ENCODE results near the gene DACT2.
"Not testable (repeated sequence)": the region's sequence is repeated elsewhere in the genome, so short reads cannot be mapped to it uniquely, and the experiment has no call there.

DACT2 gene

GRCh38 chr6:168286116-168286515 is 33.5 kb downstream of the DACT2 start:
- Histone ChIP-seq H3K4me2 (no peak overlapping the region), H3K9me3 (replicated peaks in 1 of 11) (0 out of 22 replicates have a peak, but pooled peaks cover 0 to 6% (median 0%) of the 10 kb centered on the region in 11 experiments), H3K27ac (no peak overlapping the region), H3K27me3 (peaks cover 0 to 5% (median 0%) of the 10 kb centered on the region in 11 experiments; a peak in 5 of 22 replicates), H3K9ac (no peak overlapping the region), H3K4me1 (peaks cover 0 to under 1% (median 0%) of the 10 kb centered on the region in 10 experiments; a peak in 1 of 20 replicates), H3K4me3 (no peak overlapping the region), H3K36me3 (no peaks in the 10 kb centered on the region), H4K20me1 (no peaks in the 10 kb centered on the region)
- TF ChIP-seq Cebpa-rat (IDR thresholded peaks at IDR 0.05): no peak

GRCh38 chr6:168285456-168285855 is 34.1 kb downstream of the DACT2 start:
- Histone ChIP-seq H3K36me3 (no peaks in the 10 kb centered on the region), H3K4me3 (no peak overlapping the region), H3K9me3 (replicated peaks in 1 of 11) (0 out of 22 replicates have a peak, but pooled peaks cover 0 to 6% (median 0%) of the 10 kb centered on the region in 11 experiments), H3K4me2 (no peak overlapping the region), H3K27ac (no peak overlapping the region), H3K27me3 (peaks cover 0 to 7% (median 0%) of the 10 kb centered on the region in 11 experiments; a peak in 5 of 22 replicates), H3K4me1 (peaks cover 0 to 7% (median 6%) of the 10 kb centered on the region in 10 experiments; a peak in 13 of 20 replicates), H3K9ac (no peak overlapping the region), H4K20me1 (no peaks in the 10 kb centered on the region)
- TF ChIP-seq Cebpa-rat (IDR thresholded peaks at IDR 0.05): no peak

GRCh38 chr6:168284187-168284586 is 35.4 kb downstream of the DACT2 start:
- no peak overlapping the region for H3K9ac ChIP-seq
- no peak overlapping the region for H3K27ac ChIP-seq
- 0 out of 22 replicates have a peak, but pooled peaks cover 0 to 2% (median 0%) of the 10 kb centered on the region in 11 experiments for H3K9me3 ChIP-seq (replicated peaks in 1 of 11)
- H3K4me3 ChIP-seq: no peak overlapping the region
- no peaks in the 10 kb centered on the region for H3K36me3 ChIP-seq
- no peak overlapping the region for H3K4me2 ChIP-seq
- TF ChIP-seq Cebpa-rat (IDR thresholded peaks at IDR 0.05): no peak
- H3K4me1 ChIP-seq: peaks cover 3 to 19% (median 18%) of the 10 kb centered on the region in 10 experiments
- H4K20me1 ChIP-seq: no peaks in the 10 kb centered on the region
- H3K27me3 ChIP-seq: peaks cover 0 to 19% (median 4%) of the 10 kb centered on the region in 11 experiments; a peak in 8 of 22 replicates

GRCh38 chr6:168283686-168284025 is 35.9 kb downstream of the DACT2 start:
- H3K4me2 ChIP-seq: no peak overlapping the region
- TF ChIP-seq Cebpa-rat (IDR thresholded peaks at IDR 0.05): no peak
- H3K27me3 ChIP-seq: peaks cover 0 to 25% (median 4%) of the 10 kb centered on the region in 11 experiments; a peak in 8 of 22 replicates
- H4K20me1 ChIP-seq: peaks cover 0 to 3% (median 0%) of the 10 kb centered on the region in 11 experiments; a peak in 1 of 22 replicates
- no peak overlapping the region for H3K27ac ChIP-seq
- H3K36me3 ChIP-seq: no peaks in the 10 kb centered on the region
- H3K9me3 ChIP-seq (replicated peaks in 1 of 11): no peaks in the 10 kb centered on the region
- peaks cover 8 to 25% (median 23%) of the 10 kb centered on the region in 10 experiments for H3K4me1 ChIP-seq
- H3K9ac ChIP-seq: no peak overlapping the region
- no peak overlapping the region for H3K4me3 ChIP-seq

- H3K9ac ChIP-seq: no peak overlapping the region
- H3K4me1 ChIP-seq: peaks cover 8 to 30% (median 27%) of the 10 kb centered on the region in 10 experiments
- H3K4me3 ChIP-seq: no peak overlapping the region
- peaks cover 0 to 28% (median 4%) of the 10 kb centered on the region in 11 experiments; a peak in 8 of 22 replicates for H3K27me3 ChIP-seq
- H3K9me3 ChIP-seq (replicated peaks in 1 of 11): no peaks in the 10 kb centered on the region
- H3K27ac ChIP-seq: no peak overlapping the region
- H3K36me3 ChIP-seq: no peaks in the 10 kb centered on the region
- no peak overlapping the region for H3K4me2 ChIP-seq
- no peak for TF ChIP-seq Cebpa-rat (IDR thresholded peaks at IDR 0.05)
- peaks cover 0 to 8% (median 0%) of the 10 kb centered on the region in 11 experiments; a peak in 1 of 22 replicates for H4K20me1 ChIP-seq
Observed at GRCh38 chr6:168282985-168283685, 36.4 kb downstream of the DACT2 start.

DNA sequence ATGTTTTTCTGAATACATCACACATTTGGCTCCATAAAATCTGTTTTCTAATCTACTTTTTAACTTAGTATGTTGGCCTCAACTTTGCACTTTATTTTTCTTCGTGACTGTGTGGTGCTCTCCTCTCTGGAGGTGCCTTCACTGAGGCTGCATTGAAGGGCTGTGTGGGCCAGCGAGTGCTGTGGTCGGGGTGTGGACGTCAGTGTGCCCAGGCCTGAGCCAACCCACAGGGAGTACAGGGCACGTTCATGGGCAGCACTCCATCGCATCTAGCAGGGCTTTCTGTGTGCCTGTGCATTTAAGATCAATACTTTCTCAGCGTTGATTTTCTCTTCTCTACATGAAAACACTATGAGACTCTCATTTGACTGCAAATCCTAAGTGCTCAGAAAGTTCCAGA is 37.8 kb downstream of the DACT2 start:
- Histone ChIP-seq H3K9ac (no peak overlapping the region), H3K4me3 (no peak overlapping the region), H3K27ac (no peak overlapping the region), H3K4me1 (peaks cover 16 to 40% (median 38%) of the 10 kb centered on the region in 10 experiments), H3K36me3 (no peaks in the 10 kb centered on the region), H4K20me1 (peaks cover 0 to 9% (median 0%) of the 10 kb centered on the region in 11 experiments; a peak in 2 of 22 replicates), H3K9me3 (replicated peaks in 1 of 11) (no peaks in the 10 kb centered on the region), H3K4me2 (no peak overlapping the region), H3K27me3 (peaks cover 0 to 35% (median 0%) of the 10 kb centered on the region in 11 experiments; a peak in 6 of 22 replicates)
- no peak for TF ChIP-seq Cebpa-rat (IDR thresholded peaks at IDR 0.05)

DNA sequence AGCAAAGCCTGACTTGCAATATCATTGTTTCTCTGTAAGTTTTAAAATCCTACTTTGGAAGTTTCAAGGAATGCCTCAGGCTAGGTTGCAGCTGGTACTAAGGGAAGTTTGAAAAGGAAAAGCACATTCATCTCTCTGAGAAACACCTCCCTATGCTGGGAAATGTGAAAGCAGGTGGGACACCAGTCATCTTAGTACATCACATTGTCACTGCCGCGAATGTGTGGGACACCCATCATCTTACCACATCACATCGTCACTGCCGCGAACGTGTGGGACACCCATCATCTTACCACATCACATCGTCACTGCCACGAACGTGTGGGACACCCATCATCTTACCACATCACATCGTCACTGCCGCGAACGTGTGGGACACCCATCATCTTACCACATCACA is 38.3 kb downstream of the DACT2 start:
- H3K36me3 ChIP-seq; H3K27ac ChIP-seq; H3K9ac ChIP-seq; H3K4me3 ChIP-seq; H4K20me1 ChIP-seq; H3K9me3 ChIP-seq (replicated peaks in 1 of 11): not testable (repeated sequence)
- Histone ChIP-seq H3K27me3 (peaks cover 0 to 39% (median 0%) of the 10 kb centered on the region in 11 experiments; a peak in 6 of 22 replicates), H3K4me2 (peak overlapping the region in 5 of 11 experiments; percentile 70 to 84 (median 75); a peak in 3 of 22 replicates), H3K4me1 (peaks cover 21 to 45% (median 43%) of the 10 kb centered on the region in 10 experiments)

DNA sequence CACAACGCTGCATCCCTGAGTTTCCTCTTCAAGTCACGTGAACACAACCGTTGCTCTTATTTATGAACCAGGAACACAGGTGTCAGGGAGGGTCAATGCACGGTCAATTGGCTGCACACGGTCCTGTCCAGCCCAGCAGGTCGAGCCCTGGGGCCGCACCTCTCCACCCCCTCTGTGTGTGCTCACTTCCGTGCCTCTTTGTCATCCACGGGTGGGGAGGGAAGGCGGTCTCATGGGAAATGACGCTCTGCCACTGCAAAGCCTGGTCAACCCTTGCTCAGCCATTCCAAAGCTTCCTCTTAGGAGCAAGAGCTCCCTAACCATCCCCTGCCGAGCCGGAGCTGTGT is 38.7 kb downstream of the DACT2 start:
- Histone ChIP-seq H3K4me3 (no peak overlapping the region), H3K4me2 (peak overlapping the region in 9 of 11 experiments; percentile 6 to 84 (median 75); a peak in 15 of 22 replicates), H3K9me3 (replicated peaks in 1 of 11) (no peaks in the 10 kb centered on the region), H3K27ac (no peak overlapping the region), H4K20me1 (peaks cover 0 to 9% (median 0%) of the 10 kb centered on the region in 11 experiments; a peak in 3 of 22 replicates), H3K4me1 (peaks cover 25 to 49% (median 47%) of the 10 kb centered on the region in 10 experiments), H3K27me3 (peaks cover 0 to 43% (median 0%) of the 10 kb centered on the region in 11 experiments; a peak in 5 of 22 replicates), H3K36me3 (no peaks in the 10 kb centered on the region), H3K9ac (no peak overlapping the region)
- no peak for TF ChIP-seq Cebpa-rat (IDR thresholded peaks at IDR 0.05)

DNA sequence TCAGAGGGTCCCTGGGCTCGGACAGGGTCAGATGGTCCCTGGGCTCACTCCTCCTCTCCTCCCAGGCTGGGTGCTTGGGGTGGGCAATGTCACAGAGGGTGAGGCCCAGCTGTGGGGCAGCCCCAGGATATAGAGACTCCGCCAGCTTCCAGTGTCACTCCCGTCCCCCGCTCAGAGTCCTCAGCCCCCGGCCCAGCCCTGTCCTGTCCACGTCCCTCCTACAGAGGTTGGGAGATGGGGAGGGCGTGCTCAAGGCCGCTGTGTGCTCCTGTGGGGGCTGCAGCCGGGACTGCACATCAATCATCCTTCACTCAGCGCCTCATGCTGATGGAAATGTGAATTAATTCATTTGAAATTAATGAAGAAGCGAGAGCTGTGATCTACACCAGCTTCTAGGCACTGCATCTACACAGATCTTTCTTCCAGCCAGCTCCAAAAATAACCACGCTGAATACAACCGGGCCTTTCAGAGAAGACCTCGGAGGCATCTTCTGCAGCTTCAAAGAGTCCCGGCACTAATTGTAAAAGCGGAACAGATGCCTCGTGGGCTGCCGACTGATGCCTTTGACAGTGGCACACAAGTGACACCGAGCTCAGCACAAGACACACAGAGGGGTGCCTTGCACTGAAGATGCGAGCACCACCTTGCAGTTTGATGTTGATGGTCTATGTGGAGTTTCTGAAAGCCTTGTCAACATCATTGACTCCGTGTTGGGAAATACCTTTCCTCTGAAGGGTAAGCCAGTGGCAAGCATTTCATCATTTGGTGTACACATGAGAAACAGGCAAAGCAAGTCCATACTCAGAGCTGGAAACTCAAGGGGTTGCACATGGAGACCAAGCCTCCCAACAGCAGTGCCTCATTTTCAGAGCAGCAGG is 39.3 kb downstream of the DACT2 start:
- no peak overlapping the region for H3K4me3 ChIP-seq
- no peaks in the 10 kb centered on the region for H3K9me3 ChIP-seq (replicated peaks in 1 of 11)
- no peak overlapping the region for H3K27ac ChIP-seq
- peaks cover 0 to 9% (median 0%) of the 10 kb centered on the region in 11 experiments; a peak in 3 of 22 replicates for H4K20me1 ChIP-seq
- H3K36me3 ChIP-seq: no peaks in the 10 kb centered on the region
- peak overlapping the region in 9 of 11 experiments; percentile 64 to 84 (median 75); a peak in 16 of 22 replicates for H3K4me2 ChIP-seq
- H3K9ac ChIP-seq: no peak overlapping the region
- H3K4me1 ChIP-seq: peaks cover 25 to 55% (median 53%) of the 10 kb centered on the region in 10 experiments
- peaks cover 0 to 49% (median 0%) of the 10 kb centered on the region in 11 experiments; a peak in 5 of 22 replicates for H3K27me3 ChIP-seq
- TF ChIP-seq Cebpa-rat (IDR thresholded peaks at IDR 0.05): no peak
